UCSD-AML1 (cell line): Measurements from ENCODE around the gene RALGPS2.

Source experiments
- DNase-seq: peaks from one replicate; lab custom pipeline; 2025; ENCODE audit not compliant: unreplicated experiment; lab: John Stamatoyannopoulos, UW

The RALGPS2 gene

GRCh38 chr1:178724728-178725465 is at the start of gene RALGPS2:
TSS of gene RALGPS2 (plus strand) at chr1:178725244. CDS start at chr1:178776765, 51,521 bp downstream.
- peak; percentile 16 for DNase-seq

DNA sequence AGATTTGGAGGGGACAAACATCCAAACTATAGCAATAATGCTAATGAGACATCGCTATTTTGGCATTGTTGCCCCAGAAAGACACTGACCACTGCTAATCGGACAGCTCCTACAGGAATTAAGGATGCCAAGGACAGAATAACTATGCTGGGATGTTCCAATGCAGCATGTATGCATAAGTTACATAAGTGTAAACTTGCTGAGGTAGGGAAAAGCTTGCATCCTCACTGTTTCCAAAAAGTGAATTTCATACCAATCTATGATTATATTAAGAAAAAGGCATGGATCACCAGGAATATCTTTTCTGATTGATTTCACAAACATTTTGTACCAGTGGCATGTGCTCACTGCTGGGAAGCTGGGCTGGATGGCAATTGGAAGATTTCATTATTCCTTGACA is 45.8 kb upstream of the RALGPS2 start:
- DNase-seq: no peak

DNA sequence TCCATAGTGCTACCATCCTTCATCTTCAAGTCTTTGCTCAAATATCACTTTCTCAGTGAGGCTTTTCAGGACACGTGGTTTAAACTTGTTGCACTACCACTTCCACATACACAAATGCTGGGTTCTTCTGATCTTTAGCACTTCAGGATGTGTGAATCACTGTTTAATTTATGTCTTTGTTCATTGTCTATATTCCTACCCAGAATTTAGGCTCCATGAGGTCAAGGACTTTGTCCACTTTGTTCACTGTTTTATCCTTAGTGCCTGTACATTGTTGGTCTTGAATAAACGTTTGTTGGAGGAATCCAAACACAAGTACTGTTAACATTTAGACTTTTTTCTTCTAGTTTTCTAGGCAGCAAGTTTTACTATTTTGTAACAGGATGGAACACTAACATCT is 42.6 kb upstream of the RALGPS2 start:
- DNase-seq: no peak

- no peak for DNase-seq
These were observed 42.2 kb upstream of the RALGPS2 start for GRCh38 chr1:178682886-178683285.

GRCh38 chr1:178683291-178683690 is 41.8 kb upstream of the RALGPS2 start:
- DNase-seq: no peak

DNA sequence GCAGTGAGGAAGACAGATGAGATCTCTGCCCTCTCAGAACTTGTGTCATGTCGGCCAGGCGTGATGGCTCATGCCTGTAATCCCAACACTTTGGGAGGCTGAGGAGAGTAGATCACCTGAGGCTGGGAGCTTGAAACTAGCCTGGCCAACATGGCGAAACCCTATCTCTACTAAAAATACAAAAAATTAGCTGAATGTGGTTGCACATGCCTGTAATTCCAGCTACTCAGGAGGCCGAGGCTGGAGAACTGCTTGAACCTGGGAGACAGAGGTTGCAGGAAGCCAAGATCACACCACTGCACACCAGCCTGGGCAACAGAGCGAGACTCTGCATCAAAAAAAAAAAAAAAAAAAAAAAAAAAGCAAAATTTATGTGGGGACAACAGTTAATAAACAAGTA is 40.9 kb upstream of the RALGPS2 start:
- no peak for DNase-seq

- no peak for DNase-seq
These were observed 40.5 kb upstream of the RALGPS2 start for GRCh38 chr1:178684542-178685000.

DNA sequence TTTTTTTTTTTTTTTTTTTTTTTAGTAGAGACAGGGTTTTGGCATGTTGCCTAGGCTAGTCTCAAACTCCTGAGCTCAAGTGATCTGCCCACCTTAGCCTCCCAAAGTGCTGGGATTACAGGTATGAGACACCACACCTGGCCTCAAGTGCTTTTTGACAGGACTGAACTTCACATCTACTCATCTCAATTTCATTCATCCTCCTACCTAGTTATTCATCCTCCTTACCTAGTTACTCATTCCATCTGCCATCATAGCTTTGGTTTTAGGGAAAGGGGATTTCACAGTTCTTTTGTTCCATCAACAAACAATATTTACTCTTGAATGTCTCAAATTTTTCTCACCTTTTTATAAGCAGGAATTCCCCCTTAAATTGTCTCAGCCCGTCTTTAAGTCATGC is 38.6 kb upstream of the RALGPS2 start:
- DNase-seq: no peak

DNA sequence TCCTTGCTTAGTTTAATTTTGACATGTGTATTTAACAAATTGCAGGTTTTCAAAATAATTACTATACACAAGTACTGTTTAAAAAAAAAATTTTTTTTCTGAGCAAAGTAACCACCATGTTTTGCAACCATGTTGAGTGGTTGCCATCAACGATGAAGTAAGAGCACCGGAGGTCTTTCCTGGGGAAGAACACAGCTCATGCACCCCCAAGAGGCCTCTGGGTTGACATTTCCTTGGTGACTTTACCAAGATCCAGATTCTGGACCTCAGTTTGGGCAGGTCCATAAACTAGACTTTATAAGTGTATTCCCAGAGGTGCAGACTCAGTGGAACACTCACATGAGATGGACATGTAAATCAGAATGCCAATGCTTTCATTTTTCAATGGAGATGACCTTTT is 36.8 kb upstream of the RALGPS2 start:
- no peak for DNase-seq

DNA sequence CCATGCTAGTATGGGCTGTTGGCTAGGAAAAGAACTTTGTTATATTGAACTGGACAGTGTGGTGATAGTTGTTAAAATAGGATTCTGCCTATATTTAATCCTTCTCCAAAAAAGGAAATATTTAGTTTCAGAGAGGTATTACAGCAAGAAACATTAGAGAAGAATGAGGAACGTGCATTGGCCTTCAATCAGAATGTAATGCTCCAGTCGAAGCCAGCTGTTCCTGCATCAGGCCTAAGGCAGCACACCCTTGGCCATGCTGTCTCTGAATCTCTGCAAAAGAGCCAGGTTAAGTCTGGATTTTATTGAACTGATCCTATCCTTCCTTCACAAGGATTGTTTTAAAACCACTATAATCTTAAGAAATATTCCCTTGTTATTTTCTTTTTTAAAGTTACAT is 35.3 kb upstream of the RALGPS2 start:
- DNase-seq: no peak

DNA sequence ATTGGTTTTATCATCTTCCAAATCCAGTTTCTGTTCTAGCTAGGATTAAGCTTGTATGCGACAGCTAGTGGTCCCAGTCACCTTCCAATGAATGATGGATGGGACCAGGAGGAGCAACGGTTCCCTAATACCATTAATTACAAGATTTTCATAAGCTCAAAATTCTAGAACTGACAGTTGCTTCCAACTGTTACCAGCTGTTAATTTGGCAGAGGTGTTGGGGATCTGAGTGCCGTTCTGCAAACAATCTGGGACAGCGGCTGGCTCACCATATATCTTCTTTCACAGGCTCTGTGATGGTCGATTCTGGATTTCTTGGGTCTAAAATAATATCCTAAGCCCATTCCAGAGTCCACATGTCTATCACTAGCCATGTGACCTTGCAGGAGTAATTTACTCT is 34.5 kb upstream of the RALGPS2 start:
- DNase-seq: no peak

DNA sequence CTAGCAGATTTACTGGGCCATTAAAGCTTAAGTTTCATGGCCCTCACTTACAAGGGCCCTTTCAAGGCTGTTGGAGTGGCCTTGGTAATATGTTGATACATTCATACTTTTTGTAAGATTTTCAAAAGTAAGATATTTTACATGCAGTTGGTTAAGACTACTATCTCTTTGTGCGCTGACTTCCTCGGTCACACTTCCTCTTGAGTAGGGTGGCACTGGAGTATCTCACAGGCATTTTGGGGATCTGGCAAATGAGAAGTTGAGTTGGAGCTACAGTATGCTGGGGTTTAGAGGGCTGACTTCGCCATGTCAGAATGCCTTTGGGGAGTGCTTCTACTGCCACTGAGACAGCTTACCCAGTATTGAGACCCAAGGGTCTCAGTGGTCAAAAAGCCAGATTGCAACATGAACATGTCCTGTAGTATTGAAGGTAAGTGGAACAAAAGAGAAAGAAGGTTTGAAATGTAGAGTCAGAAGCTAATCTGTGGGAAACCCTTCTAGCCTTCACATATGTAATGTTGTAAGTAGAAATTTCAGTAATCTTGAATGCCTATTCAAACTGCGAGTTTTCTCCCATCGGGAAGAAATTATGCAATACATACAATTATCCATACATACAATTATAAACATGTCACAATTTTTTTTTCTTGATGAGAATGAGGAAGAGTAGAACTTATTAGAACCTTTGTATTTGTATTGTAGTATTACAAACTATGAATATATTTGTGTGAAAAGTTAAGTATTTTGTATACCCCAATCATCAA is 32.3 kb upstream of the RALGPS2 start:
- no peak for DNase-seq

- no peak for DNase-seq
These were observed 31.7 kb upstream of the RALGPS2 start for GRCh38 chr1:178693366-178693765.

DNA sequence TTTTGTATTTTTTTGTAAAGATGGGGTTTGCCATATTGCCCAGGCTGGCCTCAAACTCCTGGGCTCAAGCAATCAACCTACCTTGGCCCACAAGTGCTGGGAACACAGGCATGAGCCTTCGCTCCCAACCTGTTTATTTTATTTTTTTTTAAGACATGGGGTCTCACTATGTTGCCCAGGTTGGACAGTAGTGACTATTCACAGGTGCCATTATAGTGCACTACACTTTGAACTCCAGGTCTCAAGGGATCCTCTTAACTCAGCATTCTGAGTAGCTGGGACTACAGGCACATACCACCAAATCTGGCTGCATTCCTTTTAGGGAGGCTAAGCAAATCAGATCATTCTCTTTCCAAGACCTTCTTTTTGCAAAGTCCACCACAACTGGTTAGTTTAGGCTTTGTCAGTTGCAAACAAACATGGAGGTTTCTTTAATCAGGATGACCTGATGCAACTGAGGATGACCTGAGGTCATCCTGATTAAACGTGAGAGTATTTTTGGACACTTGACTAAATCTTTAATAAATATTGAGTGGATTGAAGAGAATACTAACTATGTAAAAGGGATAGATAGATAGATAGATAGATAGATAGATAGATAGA is 30.0 kb upstream of the RALGPS2 start:
- no peak for DNase-seq

DNA sequence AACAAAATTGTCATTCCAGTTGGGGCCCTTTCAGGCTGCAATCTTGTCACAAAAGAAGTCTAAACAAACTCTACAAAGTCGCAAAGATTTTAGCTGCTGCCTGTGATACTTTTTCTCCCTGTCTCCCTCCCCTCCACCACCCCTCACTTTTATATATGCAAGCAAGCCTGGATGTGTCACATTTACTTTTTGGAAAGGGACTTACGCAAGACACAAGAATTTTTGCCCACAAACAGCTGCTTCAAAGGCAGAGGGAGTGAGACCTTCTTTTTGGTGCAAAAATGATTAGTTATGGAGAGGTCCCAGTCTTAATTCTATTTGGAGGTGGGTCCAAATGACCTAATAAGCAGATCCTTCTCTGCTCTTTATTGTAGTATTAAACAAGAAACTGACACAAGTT is 22.9 kb upstream of the RALGPS2 start:
- no peak for DNase-seq

GRCh38 chr1:178704833-178705232 is 20.2 kb upstream of the RALGPS2 start:
- DNase-seq: no peak

DNA sequence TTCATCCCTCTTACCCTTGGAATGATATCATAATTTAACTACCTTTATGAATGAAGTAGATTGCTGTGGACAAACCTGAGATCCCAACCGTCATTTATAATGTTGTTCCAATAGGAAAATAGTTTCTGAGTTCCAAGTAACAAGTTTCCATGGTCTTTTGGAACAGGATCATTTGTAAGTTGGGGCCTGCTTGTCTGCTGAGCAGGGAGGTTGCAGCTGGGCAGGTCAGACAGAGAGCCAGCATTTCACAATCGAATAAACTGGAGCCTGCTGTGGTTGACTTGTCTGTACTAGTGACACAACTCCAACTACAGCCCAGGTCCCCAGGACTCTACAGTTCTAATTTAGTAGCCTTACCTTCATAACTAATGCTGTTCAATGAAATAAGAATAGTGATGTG is 18.6 kb upstream of the RALGPS2 start:
- DNase-seq: no peak

DNA sequence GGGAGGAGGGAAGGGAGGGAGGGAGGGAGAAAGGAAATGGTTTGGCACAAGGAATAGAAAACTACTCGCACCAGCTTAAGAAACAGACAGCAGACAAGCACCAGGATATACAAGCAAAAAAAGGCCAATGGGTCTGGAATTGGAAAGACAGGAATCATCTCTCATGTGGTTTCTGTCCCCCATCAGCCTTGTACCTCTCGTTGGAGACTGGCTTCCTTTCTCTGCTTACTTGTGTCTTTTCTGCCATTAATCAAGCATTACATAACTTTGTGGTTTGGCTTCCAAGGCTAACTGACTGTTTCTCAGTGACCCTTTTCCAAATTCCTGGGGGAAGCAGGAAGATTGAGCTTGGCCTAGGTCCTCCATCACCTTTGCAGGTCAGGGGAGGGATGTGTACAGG is 11.8 kb upstream of the RALGPS2 start:
- DNase-seq: no peak

DNA sequence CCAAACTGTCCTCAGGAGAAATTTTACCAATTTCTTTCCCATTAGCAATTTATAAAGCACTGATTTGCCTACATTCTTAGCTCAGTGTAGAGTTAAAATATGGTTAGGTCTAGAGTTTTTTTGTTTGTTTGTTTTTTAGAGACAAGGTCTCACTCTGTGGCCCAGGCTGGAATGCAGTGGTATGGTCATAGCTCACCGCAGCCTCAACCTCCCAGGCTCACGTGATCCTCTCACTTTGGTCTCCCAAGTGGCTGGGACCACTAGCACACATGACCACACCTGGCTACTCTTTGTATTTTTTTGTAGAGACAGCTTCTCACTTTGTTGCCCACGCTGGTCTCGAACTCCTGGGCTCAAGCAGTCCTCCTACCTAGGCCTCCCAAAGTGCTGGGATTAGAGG is 10.6 kb upstream of the RALGPS2 start:
- no peak for DNase-seq

DNA sequence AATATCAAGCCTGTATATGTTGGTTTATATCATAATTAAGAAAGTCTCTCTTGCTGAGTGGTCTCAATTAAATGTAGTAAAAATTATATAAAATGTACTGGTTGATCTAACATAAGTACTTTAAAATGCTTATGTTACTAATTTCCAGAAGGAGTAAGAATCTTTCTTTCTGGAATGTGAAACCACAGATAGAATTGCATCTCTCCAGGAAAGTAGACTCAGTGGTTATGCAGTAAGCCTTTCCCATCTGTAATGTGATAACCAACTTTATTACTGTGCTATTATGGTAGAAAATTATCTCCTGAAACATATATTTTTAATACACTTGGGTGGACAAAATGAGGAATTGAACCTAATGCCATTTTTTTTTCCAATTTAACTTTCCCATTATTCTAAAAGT is 8.9 kb upstream of the RALGPS2 start:
- DNase-seq: no peak

- no peak for DNase-seq
These were observed 6.5 kb upstream of the RALGPS2 start for GRCh38 chr1:178718520-178718919.

DNA sequence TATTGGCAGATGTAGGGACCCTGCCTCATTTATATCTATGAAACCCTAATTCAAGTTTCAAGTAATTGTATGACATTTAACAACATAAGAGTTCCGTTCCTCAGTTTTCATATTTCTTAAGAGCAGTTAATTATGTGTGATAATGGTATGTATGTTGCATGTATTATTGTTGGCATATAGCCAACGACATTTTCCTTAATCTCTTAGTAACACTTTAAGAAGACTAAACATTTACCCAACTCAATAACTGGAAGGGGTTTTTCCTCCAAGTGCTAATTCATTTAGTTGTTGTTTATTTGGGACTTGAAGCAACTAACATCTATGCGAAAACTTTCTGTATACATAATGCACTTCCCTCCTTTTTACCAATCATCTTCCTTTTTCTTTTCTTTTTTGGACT is 1.5 kb upstream of the RALGPS2 start:
- no peak for DNase-seq
